HG03108 (cell line): Measurements from ENCODE around the gene MORC3.

ENCODE experiments used
- ATAC-seq: cut with Tn5 transposase; IDR thresholded peaks from one replicate; pipeline ENCODE4 v1.9.1; 2021; ENCODE audit warnings: moderate library complexity; ENCODE audit not compliant: unreplicated experiment

The MORC3 gene

GRCh38 chr21:36419996-36420395 lies 100.0 kb downstream of the MORC3 start:
- peak; percentile 57 for ATAC-seq

GRCh38 chr21:36420571-36421339 lies 100.8 kb downstream of the MORC3 start:
- ATAC-seq = no peak

DNA sequence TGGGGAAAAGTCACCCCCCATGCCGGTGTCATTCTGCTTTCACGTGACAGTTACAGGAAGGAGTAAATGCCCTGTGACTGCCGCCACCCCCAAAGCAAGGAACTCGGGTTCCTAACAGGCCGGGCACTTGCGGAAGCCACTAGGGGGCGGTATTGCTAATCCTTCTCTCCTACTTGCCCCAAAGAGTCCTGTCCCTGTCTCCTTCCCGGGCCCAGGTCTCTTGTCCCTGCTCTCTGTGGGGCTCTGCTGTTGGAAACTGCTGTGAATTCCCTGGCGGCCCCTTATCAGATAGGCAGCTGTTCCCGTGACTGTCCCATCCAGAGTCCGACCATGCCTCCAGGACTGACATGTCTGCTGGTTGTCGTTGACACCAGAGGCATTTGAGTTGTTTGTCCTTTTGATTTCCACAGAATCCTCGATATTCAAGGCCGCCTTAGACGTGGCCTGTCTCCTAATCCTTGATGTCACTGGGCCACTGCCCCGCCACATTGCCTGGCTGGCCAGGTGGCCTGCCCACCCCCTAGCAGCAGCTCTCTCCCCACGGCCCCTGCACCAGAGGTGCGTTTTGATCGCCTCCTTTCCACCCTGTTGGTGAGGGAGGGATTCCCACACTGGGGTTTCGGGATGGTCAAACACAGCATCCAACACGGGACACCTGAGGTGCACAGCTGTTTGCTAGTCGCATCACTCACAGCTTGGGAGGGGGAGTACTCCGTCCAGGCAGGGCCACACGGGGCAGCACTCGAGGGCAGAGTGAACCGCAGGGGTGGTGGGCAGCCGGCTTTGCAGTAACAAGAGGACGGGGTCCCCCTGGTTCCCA lies 102.5 kb downstream of the MORC3 start:
- ATAC-seq = no peak

DNA sequence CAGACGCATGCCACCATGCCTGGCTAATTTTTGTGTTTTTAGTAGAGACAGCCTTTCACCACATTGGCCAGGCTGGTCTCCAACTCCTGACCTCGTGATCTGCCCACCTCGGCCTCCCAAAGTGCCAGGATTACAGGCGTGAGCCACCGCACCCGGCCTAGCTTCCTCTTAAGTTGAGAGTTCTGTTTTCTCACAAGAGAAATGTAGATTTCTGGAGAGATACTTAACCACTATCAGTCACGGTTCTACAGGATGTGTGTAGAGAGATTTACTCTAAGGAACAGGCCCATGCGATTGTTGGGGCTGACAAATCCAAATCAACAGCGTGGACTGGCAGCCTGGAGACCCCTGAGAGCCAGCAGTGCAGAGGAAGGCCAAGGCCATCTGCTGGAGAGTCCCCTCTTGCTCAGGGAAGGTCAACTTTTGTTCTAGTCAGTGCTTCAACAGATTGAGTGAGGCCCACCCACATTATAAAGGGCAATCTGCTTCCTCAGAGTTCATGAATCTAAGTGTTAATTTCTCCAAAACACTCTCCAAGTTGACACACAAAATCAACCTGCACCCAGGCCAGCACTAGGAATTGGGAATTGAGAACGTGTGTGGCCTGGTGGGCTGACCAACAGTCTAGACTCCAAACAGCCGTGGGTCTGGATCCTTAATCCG lies 103.9 kb downstream of the MORC3 start:
- ATAC-seq = no peak

DNA sequence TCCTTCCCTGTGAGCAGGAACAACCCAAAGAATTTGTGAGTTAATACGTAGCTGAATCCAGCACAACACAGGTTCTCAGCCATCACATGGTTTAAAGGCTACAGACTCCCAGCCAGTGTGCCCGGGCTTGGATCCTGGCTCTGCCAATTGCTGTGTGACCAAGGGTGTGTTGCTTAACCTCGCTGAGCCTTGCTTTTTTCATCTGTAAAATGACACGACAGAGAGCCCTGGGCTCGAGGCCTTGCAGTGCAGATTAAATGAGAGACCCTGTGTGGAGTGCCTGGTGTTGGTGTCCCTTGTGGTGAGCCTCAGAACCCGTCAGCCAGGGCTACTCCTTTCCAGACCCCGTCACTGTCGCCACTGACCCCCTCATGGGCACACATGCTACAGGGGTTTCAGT lies 104.6 kb downstream of the MORC3 start:
- no peak for ATAC-seq

DNA sequence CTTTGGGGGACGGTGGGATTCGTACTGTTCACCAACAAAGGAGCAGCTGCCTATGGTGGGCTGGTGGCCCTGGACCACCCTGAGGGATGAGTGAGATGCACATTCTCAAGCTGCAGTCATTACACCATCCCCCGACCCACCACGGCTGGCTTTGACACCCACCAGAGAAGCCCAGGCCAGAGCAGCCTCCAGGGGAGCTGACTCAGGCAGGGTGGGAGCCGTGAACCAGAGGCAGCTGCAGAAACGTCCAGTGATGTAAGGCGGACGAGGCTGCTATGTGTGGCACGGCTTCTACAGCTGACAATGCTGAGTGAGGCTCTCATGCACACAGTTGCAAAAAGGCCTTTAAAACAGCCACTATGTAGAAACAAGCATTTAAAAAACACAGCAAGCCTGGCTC lies 105.3 kb downstream of the MORC3 start:
- ATAC-seq = no peak
